OCI-LY7 (cell line): Measurements from ENCODE around the gene STIM2. TPM values are rescaled to one million over a fixed set of nuclear protein-coding genes. Genes with fewer than 3 reads are reported as not detected.
"Not testable (repeated sequence)": the region's sequence is repeated elsewhere in the genome, so short reads cannot be mapped to it uniquely, and the experiment has no call there.

Experiments used
- BruUV-seq: library from RNA; stranded (reverse); fragments of 400-500 nt; replicated peaks from 2 replicates; lab custom pipeline; 2021; lab: Mats Ljungman, UMichigan
- CTCF ChIA-PET: fragments of 300-600 bp; sonication (Branson Sonifier 250); formaldehyde crosslinking; loops from one replicate; lab custom pipeline; 2022; ENCODE audit warnings: antibody characterized with exemption; ENCODE audit not compliant: unreplicated experiment; lab: Charles Lee
- POLR2A ChIA-PET: fragments of 300-600 bp; sonication (Branson Sonifier 250); formaldehyde crosslinking; loops from one replicate; lab custom pipeline; 2022; ENCODE audit warnings: antibody characterized with exemption; lab: Charles Lee
- DNase-seq: peaks from one replicate; pipeline ENCODE4 v3.0.0-alpha.2; 2015; ENCODE audit warnings: low spot score
- H2AFZ ChIP-seq: fragments of 200-600 bp; sonication (generic), shearing (Covaris generic); 2 replicates; pipeline ENCODE4 v1.6.1; 2014; ENCODE audit warnings: mild to moderate bottlenecking, antibody characterized with exemption, low read length, moderate library complexity
- H3K27ac ChIP-seq: fragments of 200-600 bp; sonication (generic); 2 replicates; pipeline ENCODE4 v1.5.1; 2014; ENCODE audit warnings: mixed run types, low read depth, mild to moderate bottlenecking, moderate library complexity, low read length, inconsistent platforms; ENCODE audit not compliant: poor library complexity, severe bottlenecking
- H3K36me3 ChIP-seq: fragments of 200-600 bp; sonication (generic); 2 replicates; pipeline ENCODE4 v1.6.1; 2014; ENCODE audit warnings: mild to moderate bottlenecking, antibody characterized with exemption, low read length, moderate library complexity, mixed read lengths; ENCODE audit not compliant: insufficient read depth
- H3K4me1 ChIP-seq: fragments of 200-600 bp; sonication (generic); 2 replicates; pipeline ENCODE4 v1.5.1; 2014; ENCODE audit warnings: mild to moderate bottlenecking, low read length; ENCODE audit not compliant: insufficient read depth, poor library complexity, severe bottlenecking
- H3K4me2 ChIP-seq: fragments of 200-600 bp; sonication (generic); 2 replicates; pipeline ENCODE4 v1.6.1; 2014; ENCODE audit warnings: mild to moderate bottlenecking, low read length
- H3K4me3 ChIP-seq: fragments of 200-600 bp; sonication (generic); 2 replicates; pipeline ENCODE4 v1.5.1; 2014; ENCODE audit warnings: mild to moderate bottlenecking, low read depth, low read length; ENCODE audit not compliant: poor library complexity, severe bottlenecking
- H3K79me2 ChIP-seq: fragments of 200-600 bp; sonication (generic); 2 replicates; pipeline ENCODE4 v1.6.1; 2016; ENCODE audit warnings: low read depth, mild to moderate bottlenecking, low read length, moderate library complexity, mixed read lengths; ENCODE audit not compliant: insufficient read depth
- H3K9me2 ChIP-seq: fragments of 200-600 bp; sonication (generic); 2 replicates; pipeline ENCODE4 v1.6.1; 2016; ENCODE audit warnings: mild to moderate bottlenecking, low read length, mixed read lengths; ENCODE audit not compliant: insufficient read depth
- H3K9me3 ChIP-seq: fragments of 200-600 bp; sonication (generic); 2 replicates; pipeline ENCODE4 v1.6.1; 2014; ENCODE audit warnings: mild to moderate bottlenecking, mixed run types, low read length, mixed read lengths
- H4K20me1 ChIP-seq: fragments of 200-600 bp; sonication (generic); 2 replicates; pipeline ENCODE4 v1.6.1; 2014; ENCODE audit warnings: mild to moderate bottlenecking, antibody characterized with exemption, low read length, moderate library complexity, mixed read lengths; ENCODE audit not compliant: insufficient read depth
- CTCF ChIP-seq: fragments of 200-600 bp; sonication (generic); conservative IDR thresholded peaks from 2 replicates; pipeline ENCODE4 v1.5.1; 2014; ENCODE audit warnings: mild to moderate bottlenecking, antibody characterized with exemption, low read length, moderate library complexity, mixed read lengths
- EZH2phosphoT487 ChIP-seq: fragments of 200-600 bp; sonication (generic); IDR thresholded peaks from 2 replicates; pipeline ENCODE4 v1.6.1; 2018; ENCODE audit warnings: low read depth, borderline replicate concordance, mild to moderate bottlenecking, mixed run types, antibody characterized with exemption, low read length, moderate library complexity, mixed read lengths
- intact Hi-C: fragments of 100-400 bp; cut with micrococcal nuclease; formaldehyde crosslinking; loops from one replicate; pipeline ENCODE4 v1.10.0; 2022; ENCODE audit not compliant: unreplicated experiment
- total RNA-seq, 2 experiments: library from RNA; depleted of rRNA in 1 of 2; stranded (reverse); fragments of >200 nt in 1 of 2; shearing (Covaris generic) in 1 of 2; gene quantifications; 2 replicates each; pipeline ENCODE4 v1.2.3, GENCODE V29; 2014 to 2022

Gene STIM2
- total RNA-seq, 2 experiments from 2014 or later: 108 to 309 TPM

- POLR2A ChIA-PET: interaction anchor here (0.6 to 3.3 kb wide), 6 partner anchors 8 to 177 kb away, joined by 3 to 15 read pairs (median 3); partner anchors contain the start of gene STIM2
- no peak overlapping the region for H3K4me2 ChIP-seq
Observed at GRCh38 chr4:26823583-26823982, 37.1 kb upstream of the STIM2 start.

GRCh38 chr4:26824667-26825066, 36.0 kb upstream of the STIM2 start:
- Histone ChIP-seq H3K79me2 (peaks cover 16% of the 10 kb centered on the region; the same call in 1 of the 2 replicates), H3K36me3 (peaks cover 34% of the 10 kb centered on the region), H3K4me3 (no peak overlapping the region), H4K20me1 (no peaks in the 10 kb centered on the region), H3K9me3 (peaks cover 50% of the 10 kb centered on the region), H3K9me2 (no peaks in the 10 kb centered on the region), H3K27ac (no peak overlapping the region), H3K4me1 (peaks cover 64% of the 10 kb centered on the region), H3K4me2 (no peak overlapping the region), H2AFZ (no peak overlapping the region)
- TF ChIP-seq EZH2phosphoT487 (no peak), CTCF (no peak)
- POLR2A ChIA-PET: interaction anchor here (0.7 to 3.3 kb wide), 3 partner anchors 11 to 1589 kb away, joined by 3 to 15 read pairs (median 4); no protein-coding TSS in a partner anchor
- intact Hi-C loops: loop anchor here (5.0 kb wide), 2 partner anchors 502 to 962 kb away; partner anchors contain the start of genes RBPJ and SEL1L3
- DNase-seq: no peak
- CTCF ChIA-PET: no interaction called here
- no TSS peak for BruUV-seq

More at GRCh38 chr4:26823583-26823982, 37.1 kb upstream of the STIM2 start:
- Histone ChIP-seq H3K9me3 (peaks cover 50% of the 10 kb centered on the region), H3K9me2 (no peaks in the 10 kb centered on the region), H2AFZ (no peak overlapping the region), H3K27ac (no peak overlapping the region), H4K20me1 (no peaks in the 10 kb centered on the region), H3K36me3 (peaks cover 34% of the 10 kb centered on the region), H3K4me3 (no peak overlapping the region), H3K4me1 (peaks cover 64% of the 10 kb centered on the region), H3K79me2 (peaks cover 5% of the 10 kb centered on the region; the same call in 1 of the 2 replicates)
- DNase-seq: no peak
- TF ChIP-seq CTCF (no peak), EZH2phosphoT487 (no peak)
- no TSS peak for BruUV-seq
- CTCF ChIA-PET: no interaction called here
- intact Hi-C loops: no loop called here

DNA sequence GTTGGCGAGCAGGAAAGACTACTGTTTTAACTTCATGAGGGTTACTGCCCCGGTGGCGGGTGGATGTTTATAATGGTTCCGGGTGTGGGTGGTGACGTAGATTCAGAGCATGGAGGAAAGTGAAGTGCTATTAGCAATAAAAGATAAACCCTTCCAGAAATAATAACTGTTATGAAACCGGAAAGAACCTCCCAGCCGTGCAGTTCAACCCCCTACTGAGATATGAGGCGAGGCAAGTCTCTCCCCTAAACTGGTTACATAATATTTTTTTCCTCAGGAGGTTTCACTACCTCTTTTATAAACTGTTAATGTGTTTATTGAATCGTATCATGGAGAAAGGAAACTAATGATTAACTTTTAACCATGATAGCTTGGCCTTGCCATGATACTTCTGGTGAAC, 33.9 kb upstream of the STIM2 start:
- Histone ChIP-seq H3K9me3 (peaks cover 34% of the 10 kb centered on the region), H3K79me2 (peaks cover 17% of the 10 kb centered on the region; the same call in 1 of the 2 replicates), H3K9me2 (no peaks in the 10 kb centered on the region), H2AFZ (peak overlapping the region; percentile 5; the same call in 1 of the 2 replicates), H3K36me3 (peaks cover 29% of the 10 kb centered on the region), H3K4me2 (peak overlapping the region; percentile 63), H3K27ac (peak overlapping the region; percentile 98), H3K4me3 (peak overlapping the region; percentile 41), H4K20me1 (no peaks in the 10 kb centered on the region), H3K4me1 (peaks cover 82% of the 10 kb centered on the region)
- BruUV-seq: no TSS peak
- DNase-seq: peak; percentile 96
- CTCF ChIA-PET: interaction anchor here (0.5 to 1.9 kb wide), 2 partner anchors 12 to 38 kb away, joined by 3 to 4 read pairs; no protein-coding TSS in a partner anchor
- intact Hi-C loops: loop anchor here (1.0 to 5.0 kb wide), 6 partner anchors 34 to 964 kb away; partner anchors contain the start of genes RBPJ, SEL1L3 and STIM2
- POLR2A ChIA-PET: interaction anchor here (0.6 to 14.4 kb wide), 14 partner anchors 14 to 957 kb away, joined by 3 to 440 read pairs (median 12); partner anchors contain the start of gene STIM2
- no peak for TF ChIP-seq CTCF
- TF ChIP-seq EZH2phosphoT487: no peak

DNA sequence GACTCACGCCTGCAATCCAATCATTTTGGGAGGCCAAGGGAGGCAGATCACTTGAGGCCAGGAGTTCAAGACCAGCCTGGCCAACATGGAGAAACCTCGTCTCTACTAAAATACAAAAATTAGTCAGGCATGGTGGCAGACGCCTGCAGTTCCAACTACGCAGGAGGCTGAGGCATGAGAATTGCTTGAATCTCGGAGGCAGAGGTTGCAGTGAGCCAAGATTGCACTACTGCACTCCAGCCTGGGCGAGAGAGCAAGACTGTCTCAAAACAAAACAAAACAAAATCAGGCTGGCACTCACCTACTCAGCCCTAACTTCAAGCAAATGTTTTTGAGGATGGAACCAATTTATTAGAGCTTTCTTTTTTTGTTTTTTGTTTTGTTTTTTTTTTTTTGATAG, 33.3 kb upstream of the STIM2 start:
- not testable (repeated sequence) for H3K9me2 ChIP-seq, H4K20me1 ChIP-seq
- intact Hi-C loops: loop anchor here (1.0 to 5.0 kb wide), 6 partner anchors 33 to 965 kb away; partner anchors contain the start of genes RBPJ, SEL1L3 and STIM2
- Histone ChIP-seq H2AFZ (peak overlapping the region; percentile 7; the same call in 1 of the 2 replicates), H3K4me3 (peak overlapping the region; percentile 28), H3K9me3 (peaks cover 28% of the 10 kb centered on the region), H3K27ac (peak overlapping the region; percentile 98), H3K36me3 (peaks cover 25% of the 10 kb centered on the region), H3K79me2 (peaks cover 17% of the 10 kb centered on the region; the same call in 1 of the 2 replicates), H3K4me1 (peaks cover 82% of the 10 kb centered on the region), H3K4me2 (peak overlapping the region; percentile 63)
- DNase-seq: peak; percentile 54
- POLR2A ChIA-PET: interaction anchor here (0.6 to 14.4 kb wide), 22 partner anchors 9 to 1033 kb away, joined by 3 to 440 read pairs (median 8); partner anchors contain the start of gene STIM2
- CTCF ChIA-PET: interaction anchor here (0.8 to 2.0 kb wide), 4 partner anchors 10 to 39 kb away, joined by 3 to 6 read pairs (median 4); no protein-coding TSS in a partner anchor
- BruUV-seq: TSS peak; percentile 12
